ENCODE results near the gene IRS1.

DNA sequence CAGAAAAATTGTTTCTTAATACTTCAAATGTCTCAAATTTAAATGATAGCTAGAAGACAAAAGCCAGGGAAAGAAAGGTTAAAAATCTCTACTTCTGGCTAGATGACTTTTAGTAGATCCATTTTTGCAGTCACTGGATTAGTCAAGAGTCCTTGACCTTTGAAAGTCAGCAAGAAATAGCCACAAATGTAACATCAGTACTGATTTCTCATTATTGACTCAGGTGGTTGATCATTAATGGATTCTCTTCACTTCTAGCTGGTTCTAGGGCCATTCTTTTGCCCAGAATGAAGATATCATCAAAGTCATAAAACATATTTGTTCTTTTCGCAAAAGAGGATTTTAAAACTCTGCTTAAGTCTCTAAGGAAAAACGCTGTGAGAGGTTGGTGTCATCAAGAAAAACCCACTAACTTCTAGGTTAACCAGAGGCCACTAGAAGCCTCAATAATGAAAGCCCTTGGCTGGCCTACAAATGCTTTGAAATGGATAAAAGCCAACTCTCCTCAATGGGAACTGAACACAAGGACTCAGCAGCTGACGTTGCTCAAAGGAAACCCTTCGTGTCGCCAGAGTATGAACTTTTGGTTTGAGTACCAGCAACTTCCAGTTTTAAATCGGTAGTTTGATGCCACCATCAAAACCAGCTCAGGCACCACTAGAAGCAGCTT, 66.3 kb downstream of the IRS1 start:
- TF ChIP-seq, protein P1, sequence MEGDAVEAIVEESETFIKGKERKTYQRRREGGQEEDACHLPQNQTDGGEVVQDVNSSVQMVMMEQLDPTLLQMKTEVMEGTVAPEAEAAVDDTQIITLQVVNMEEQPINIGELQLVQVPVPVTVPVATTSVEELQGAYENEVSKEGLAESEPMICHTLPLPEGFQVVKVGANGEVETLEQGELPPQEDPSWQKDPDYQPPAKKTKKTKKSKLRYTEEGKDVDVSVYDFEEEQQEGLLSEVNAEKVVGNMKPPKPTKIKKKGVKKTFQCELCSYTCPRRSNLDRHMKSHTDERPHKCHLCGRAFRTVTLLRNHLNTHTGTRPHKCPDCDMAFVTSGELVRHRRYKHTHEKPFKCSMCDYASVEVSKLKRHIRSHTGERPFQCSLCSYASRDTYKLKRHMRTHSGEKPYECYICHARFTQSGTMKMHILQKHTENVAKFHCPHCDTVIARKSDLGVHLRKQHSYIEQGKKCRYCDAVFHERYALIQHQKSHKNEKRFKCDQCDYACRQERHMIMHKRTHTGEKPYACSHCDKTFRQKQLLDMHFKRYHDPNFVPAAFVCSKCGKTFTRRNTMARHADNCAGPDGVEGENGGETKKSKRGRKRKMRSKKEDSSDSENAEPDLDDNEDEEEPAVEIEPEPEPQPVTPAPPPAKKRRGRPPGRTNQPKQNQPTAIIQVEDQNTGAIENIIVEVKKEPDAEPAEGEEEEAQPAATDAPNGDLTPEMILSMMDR (optimal IDR thresholded peaks at IDR 0.05 in 1 of 3, IDR thresholded peaks at IDR 0.05 in 1 of 3, conservative IDR thresholded peaks at IDR 0.05 in 1 of 3; ENCODE audit: extremely low read depth in 1 of 3, insufficient read depth in 2 of 3, low read length in 3 of 3), result no peak
- no peak for TF ChIP-seq EZH2 (IDR thresholded peaks at IDR 0.05; ENCODE audit: low read length)

Measured in keratinocyte (primary cell).